Nephron (organoid): ENCODE results near the gene DCAF17.

ENCODE experiments used
- H3K27ac Mint-ChIP-seq, 3 experiments: 2 replicates each; pipeline ENCODE4 v1.8.0; 2020; ENCODE audit warnings: mixed read lengths in 3 of 3, mild to moderate bottlenecking in 2 of 3, moderate library complexity in 1 of 3
- H3K27me3 Mint-ChIP-seq: 2 replicates; pipeline ENCODE4 v1.8.0; 2021; ENCODE audit warnings: low read depth, mild to moderate bottlenecking, moderate library complexity, mixed read lengths
- H3K36me3 Mint-ChIP-seq: 2 replicates; pipeline ENCODE4 v1.8.0; 2020; ENCODE audit warnings: low read depth, mixed read lengths
- H3K4me1 Mint-ChIP-seq: 2 replicates; pipeline ENCODE4 v1.8.0; 2020; ENCODE audit warnings: mixed read lengths
- H3K4me3 Mint-ChIP-seq, 3 experiments: 2 replicates each; pipeline ENCODE4 v1.8.0; 2020; ENCODE audit warnings: mild to moderate bottlenecking in 3 of 3, mixed read lengths in 3 of 3, moderate library complexity in 2 of 3
- H3K9me3 Mint-ChIP-seq: 2 replicates; pipeline ENCODE4 v1.8.0; 2020; ENCODE audit warnings: mixed read lengths
- CTCF ChIP-seq, 3 experiments: fragments of 200-600 bp; sonication (generic); IDR thresholded peaks; one replicate each; pipeline ENCODE4 v1.5.0; 2021; ENCODE audit warnings: antibody characterized with exemption in 3 of 3; ENCODE audit not compliant: unreplicated experiment in 3 of 3

The DCAF17 gene

GRCh38 chr2:171390941-171391516, 43.0 kb upstream of the DCAF17 start:
- Mint-ChIP-seq H3K27me3 (no peaks in the 10 kb centered on the region), H3K27ac (no peak overlapping the region), H3K4me3 (no peak overlapping the region), H3K36me3 (peaks cover 4% of the 10 kb centered on the region), H3K9me3 (peaks cover 3% of the 10 kb centered on the region), H3K4me1 (peaks cover 1% of the 10 kb centered on the region)
- TF ChIP-seq CTCF (IDR thresholded peaks at IDR 0.05; ENCODE audit: unreplicated experiment in 3 of 3) = no peak

- no peaks in the 10 kb centered on the region for H3K4me1 Mint-ChIP-seq
- no peak overlapping the region for H3K27ac Mint-ChIP-seq
- no peak for TF ChIP-seq CTCF (IDR thresholded peaks at IDR 0.05; ENCODE audit: unreplicated experiment in 3 of 3)
- H3K9me3 Mint-ChIP-seq = peaks cover 6% of the 10 kb centered on the region
- H3K4me3 Mint-ChIP-seq = no peak overlapping the region
- H3K27me3 Mint-ChIP-seq = no peaks in the 10 kb centered on the region
- peaks cover 7% of the 10 kb centered on the region for H3K36me3 Mint-ChIP-seq
Measured at GRCh38 chr2:171391532-171391931, 42.5 kb upstream of the DCAF17 start.

- Mint-ChIP-seq H3K4me1 (no peaks in the 10 kb centered on the region), H3K4me3 (no peak overlapping the region), H3K36me3 (peaks cover 12% of the 10 kb centered on the region), H3K27me3 (no peaks in the 10 kb centered on the region), H3K9me3 (peaks cover 17% of the 10 kb centered on the region), H3K27ac (no peak overlapping the region)
- no peak for TF ChIP-seq CTCF (IDR thresholded peaks at IDR 0.05; ENCODE audit: unreplicated experiment in 3 of 3)
Measured at GRCh38 chr2:171393487-171393886, 40.5 kb upstream of the DCAF17 start.

- H3K27ac Mint-ChIP-seq = no peak overlapping the region
- peaks cover 19% of the 10 kb centered on the region for H3K9me3 Mint-ChIP-seq
- no peak overlapping the region for H3K4me3 Mint-ChIP-seq
- no peaks in the 10 kb centered on the region for H3K4me1 Mint-ChIP-seq
- H3K36me3 Mint-ChIP-seq = peaks cover 12% of the 10 kb centered on the region
- no peak for TF ChIP-seq CTCF (IDR thresholded peaks at IDR 0.05; ENCODE audit: unreplicated experiment in 3 of 3)
- H3K27me3 Mint-ChIP-seq = no peaks in the 10 kb centered on the region
Measured at GRCh38 chr2:171394164-171394740, 39.8 kb upstream of the DCAF17 start.

GRCh38 chr2:171399292-171399691, 34.7 kb upstream of the DCAF17 start:
- H3K27me3 Mint-ChIP-seq = no peaks in the 10 kb centered on the region
- H3K9me3 Mint-ChIP-seq = peaks cover 35% of the 10 kb centered on the region
- peaks cover 20% of the 10 kb centered on the region for H3K36me3 Mint-ChIP-seq
- H3K27ac Mint-ChIP-seq = no peak overlapping the region
- no peak for TF ChIP-seq CTCF (IDR thresholded peaks at IDR 0.05; ENCODE audit: unreplicated experiment in 3 of 3)
- H3K4me3 Mint-ChIP-seq = no peak overlapping the region
- no peaks in the 10 kb centered on the region for H3K4me1 Mint-ChIP-seq

GRCh38 chr2:171400395-171400794, 33.6 kb upstream of the DCAF17 start:
- Mint-ChIP-seq H3K9me3 (peaks cover 33% of the 10 kb centered on the region), H3K4me1 (no peaks in the 10 kb centered on the region), H3K27me3 (no peaks in the 10 kb centered on the region), H3K36me3 (peaks cover 20% of the 10 kb centered on the region), H3K4me3 (no peak overlapping the region), H3K27ac (no peak overlapping the region)
- TF ChIP-seq CTCF (IDR thresholded peaks at IDR 0.05; ENCODE audit: unreplicated experiment in 3 of 3) = no peak
